Liver (tissue), 9 donors: Measurements from ENCODE around the gene TMEM63C. TPM values are rescaled to one million over a fixed set of nuclear protein-coding genes. Genes with fewer than 3 reads are reported as not detected.

Experiments used
- DNase-seq: peaks from one replicate; pipeline ENCODE4 v3.0.0-alpha.2; 2017; ENCODE audit warnings: low spot score
- H3K27ac ChIP-seq, 2 donors: one replicate each; pipeline ENCODE4 v1.7.0; 2013; ENCODE audit warnings: inconsistent platforms in 2 of 2, low read length in 2 of 2, control low read depth in 1 of 2, low read depth in 1 of 2, mild to moderate bottlenecking in 1 of 2
- H3K27me3 ChIP-seq, 4 donors: one replicate each; pipeline versions ENCODE4 v1.6.1 to v1.7.0; 2013; ENCODE audit warnings: low read length in 3 of 4, inconsistent platforms in 1 of 4, mild to moderate bottlenecking in 1 of 4, moderate library complexity in 1 of 4; ENCODE audit not compliant: control insufficient read depth in 4 of 4, insufficient read depth in 4 of 4
- H3K36me3 ChIP-seq, 4 donors: one replicate each; pipeline versions ENCODE4 v1.6.1 to v1.7.0; 2013; ENCODE audit warnings: low read length in 3 of 4, mild to moderate bottlenecking in 3 of 4, low read depth in 1 of 4, moderate library complexity in 1 of 4; ENCODE audit not compliant: control insufficient read depth in 4 of 4, insufficient read depth in 3 of 4
- H3K4me1 ChIP-seq, 4 donors: one replicate each; pipeline versions ENCODE4 v1.6.1 to v1.7.0; 2013; ENCODE audit warnings: low read length in 3 of 4, mild to moderate bottlenecking in 3 of 4, moderate library complexity in 1 of 4; ENCODE audit not compliant: control insufficient read depth in 4 of 4, insufficient read depth in 4 of 4
- H3K4me3 ChIP-seq, 3 donors: one replicate each; pipeline versions ENCODE4 v1.6.1 to v1.7.0; 2013; ENCODE audit warnings: low read length in 3 of 3, control low read depth in 1 of 3, low read depth in 1 of 3, mild to moderate bottlenecking in 1 of 3
- H3K9ac ChIP-seq, 2 donors: one replicate each; pipeline ENCODE4 v1.7.0; 2013; ENCODE audit warnings: low read length in 2 of 2, mild to moderate bottlenecking in 2 of 2, moderate library complexity in 2 of 2, control low read depth in 1 of 2, low read depth in 1 of 2
- H3K9me3 ChIP-seq, 4 donors: one replicate each; pipeline versions ENCODE4 v1.6.1 to v1.7.0; 2013; ENCODE audit warnings: low read length in 3 of 4; ENCODE audit not compliant: control insufficient read depth in 4 of 4
- CTCF ChIP-seq: fragments of 150-350 bp; IDR thresholded peaks from 2 replicates; pipeline ENCODE4 v1.5.1; 2017; ENCODE audit warnings: improper control_type of control experiment, low read depth, low read length; ENCODE audit not compliant: missing input control
- GABPA ChIP-seq, 2 donors: IDR thresholded peaks in 1 of 2; conservative IDR thresholded peaks in 1 of 2; 2 replicates each; pipeline ENCODE4 v1.6.1; 2016; ENCODE audit warnings: antibody characterized with exemption in 2 of 2, mild to moderate bottlenecking in 1 of 2, moderate library complexity in 1 of 2
- HNF4A ChIP-seq, 2 donors: conservative IDR thresholded peaks; 2 replicates each; pipeline ENCODE4 v1.6.1; 2016; ENCODE audit warnings: antibody characterized with exemption in 2 of 2, mild to moderate bottlenecking in 2 of 2
- JUND ChIP-seq, 2 donors: IDR thresholded peaks; 2 replicates each; pipeline ENCODE4 v1.6.1; 2016; ENCODE audit warnings: antibody characterized with exemption in 2 of 2
- MAX ChIP-seq: IDR thresholded peaks from 2 replicates; pipeline ENCODE4 v1.6.1; 2016; ENCODE audit warnings: antibody characterized with exemption
- NR2F2 ChIP-seq: IDR thresholded peaks from 2 replicates; pipeline ENCODE4 v1.6.1; 2016; ENCODE audit warnings: antibody characterized with exemption
- REST ChIP-seq: IDR thresholded peaks from 2 replicates; pipeline ENCODE4 v1.6.1; 2016; ENCODE audit warnings: antibody characterized with exemption, mild to moderate bottlenecking
- RXRA ChIP-seq, 2 donors: IDR thresholded peaks; 2 replicates each; pipeline ENCODE4 v1.6.1; 2017 to 2018; ENCODE audit warnings: antibody characterized with exemption in 2 of 2, mild to moderate bottlenecking in 1 of 2
- SP1 ChIP-seq: IDR thresholded peaks from 2 replicates; pipeline ENCODE4 v1.6.1; 2018; ENCODE audit warnings: antibody characterized with exemption, mild to moderate bottlenecking
- TAF1 ChIP-seq: conservative IDR thresholded peaks from 2 replicates; pipeline ENCODE4 v1.6.1; 2016; ENCODE audit warnings: antibody characterized with exemption, mild to moderate bottlenecking
- YY1 ChIP-seq: IDR thresholded peaks from 2 replicates; pipeline ENCODE4 v1.6.1; 2016; ENCODE audit warnings: antibody characterized with exemption, mild to moderate bottlenecking
- ZBTB33 ChIP-seq: IDR thresholded peaks from 2 replicates; pipeline ENCODE4 v1.6.1; 2016; ENCODE audit warnings: antibody characterized with exemption
- WGBS: extraction: QIAGEN DNeasy Blood & Tissue Kit; methylation state at CpG from one replicate; pipeline ENCODE4 v1.1.7; 2013; 5-methylcytosine and 5-hydroxymethylcytosine counted together
- polyA plus RNA-seq, 2 donors: library from polyadenylated mRNA; stranded (reverse) in 1 of 2; unstranded in 1 of 2; fragments of 200-250 nt in 1 of 2; fragments of >200 nt in 1 of 2; fragmentation: Nextera tagmentation in 1 of 2; extraction: Ambion mirVana in 1 of 2; gene quantifications; one replicate each; pipeline versions ENCODE4 v1.2.1 to v1.2.3, GENCODE V29; 2013 to 2015
- total RNA-seq, 2 donors: library from RNA; depleted of rRNA; stranded (reverse); fragments of >200 nt; gene quantifications; one replicate each; pipeline ENCODE4 v1.2.3, GENCODE V29; 2014
- donor health status: healthy.
- donor health status: healthy.
- donor health status: healthy.
- donor health status: healthy.
- donor health status: healthy.

The TMEM63C gene
- total and polyA plus RNA-seq, 4 donors = 0.13 to 1.6 (median 0.25) TPM; not detected in 1

GRCh38 chr14:77248666-77249065, 67.1 kb downstream of the TMEM63C start:
- no peaks in the 10 kb centered on the region for H3K4me1 ChIP-seq
- H3K9me3 ChIP-seq = no peaks in the 10 kb centered on the region
- H3K36me3 ChIP-seq = no peaks in the 10 kb centered on the region
- H3K9ac ChIP-seq = no peak overlapping the region
- H3K27me3 ChIP-seq = peaks cover 0 to 4% (median 0%) of the 10 kb centered on the region in 4 donors
- WGBS = 94% methylated on average over 7 of the region's 7 CpGs
- no peak for DNase-seq
- no peak overlapping the region for H3K4me3 ChIP-seq
- TF ChIP-seq JUND (IDR thresholded peaks at IDR 0.05) (no peak), RXRA (IDR thresholded peaks at IDR 0.05) (no peak), CTCF (no peak), TAF1 (no peak), HNF4A (conservative IDR thresholded peaks at IDR 0.05) (no peak)
- H3K27ac ChIP-seq = no peak overlapping the region

GRCh38 chr14:77249286-77249685, 67.7 kb downstream of the TMEM63C start:
- H3K9me3 ChIP-seq = no peaks in the 10 kb centered on the region
- H3K4me3 ChIP-seq = no peak overlapping the region
- no peak for DNase-seq
- H3K36me3 ChIP-seq = no peaks in the 10 kb centered on the region
- 91% methylated on average over 7 of the region's 7 CpGs for WGBS
- peaks cover 0 to 4% (median 0%) of the 10 kb centered on the region in 4 donors for H3K27me3 ChIP-seq
- no peak overlapping the region for H3K27ac ChIP-seq
- no peak overlapping the region for H3K9ac ChIP-seq
- no peak for TF ChIP-seq REST
- no peak for TF ChIP-seq MAX
- no peak for TF ChIP-seq ZBTB33
- TF ChIP-seq YY1 = no peak
- TF ChIP-seq SP1 = no peak
- H3K4me1 ChIP-seq = no peaks in the 10 kb centered on the region

- DNase-seq = no peak
- Histone ChIP-seq H3K9me3 (no peaks in the 10 kb centered on the region), H3K9ac (no peak overlapping the region), H3K4me3 (no peak overlapping the region), H3K4me1 (no peaks in the 10 kb centered on the region), H3K27me3 (peaks cover 0 to 4% (median 0%) of the 10 kb centered on the region in 4 donors), H3K27ac (no peak overlapping the region), H3K36me3 (no peaks in the 10 kb centered on the region)
- TF ChIP-seq SP1 = no peak
- no peak for TF ChIP-seq NR2F2
- TF ChIP-seq JUND (IDR thresholded peaks at IDR 0.05) = no peak
- no peak for TF ChIP-seq CTCF
- no peak for TF ChIP-seq MAX
- TF ChIP-seq GABPA (IDR thresholded peaks at IDR 0.05 in 1 of 2, conservative IDR thresholded peaks at IDR 0.05 in 1 of 2) = no peak
- WGBS = 87% methylated on average over 6 of the region's 6 CpGs
Observed at GRCh38 chr14:77250927-77251326, 69.3 kb downstream of the TMEM63C start.
